ENCODE measurements around the gene TMEM11. TPM values are rescaled to one million over a fixed set of nuclear protein-coding genes. Genes with fewer than 3 reads are reported as not detected.

TMEM11 gene
- total RNA-seq, 1 experiment from 2014 or later = 23.4 TPM

DNA sequence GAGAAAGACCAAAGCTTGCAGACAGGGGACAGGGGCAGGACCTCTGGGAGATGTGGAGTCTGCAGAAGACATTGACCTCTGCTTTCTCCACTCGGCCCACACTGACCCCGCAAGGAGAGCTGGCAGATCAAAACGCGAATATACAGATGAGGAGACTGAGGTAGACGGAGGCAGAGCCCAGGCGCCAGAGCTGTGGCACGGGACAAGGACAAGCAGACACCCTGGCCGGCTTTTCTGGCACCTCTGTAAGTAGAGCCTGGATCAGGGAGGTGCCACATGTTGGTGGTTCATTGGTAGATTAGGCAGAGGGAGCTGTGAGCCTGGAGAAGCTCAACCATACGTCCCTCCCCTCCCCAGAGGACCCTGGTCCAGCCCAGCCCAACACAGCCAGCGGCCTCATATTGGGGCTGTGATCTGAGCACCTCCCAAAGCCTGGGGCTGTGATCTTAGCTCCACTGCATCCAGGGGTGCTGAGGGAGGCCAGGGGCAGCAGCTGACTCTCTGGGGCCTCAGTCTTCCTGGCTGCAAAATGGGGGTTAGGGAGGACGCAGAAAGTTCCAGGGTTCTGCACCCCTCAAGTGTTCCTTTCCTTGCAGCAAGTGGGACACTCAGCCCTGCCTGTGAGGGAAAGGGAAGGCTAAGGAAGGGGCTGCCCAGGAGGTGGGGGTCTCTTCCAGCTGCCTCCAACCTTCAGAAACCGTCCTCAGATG is 35.3 kb upstream of the TMEM11 start:
- ChIA-PET CTCF (no interaction called here), POLR2A (interaction anchor here (0.6 kb wide), 1 partner anchor 45 kb away, joined by 9 read pairs; no protein-coding TSS in a partner anchor)
- no TSS peak for BruUV-seq (replicated peaks)
- Histone ChIP-seq H3K27me3 (ENCODE audit: control insufficient read depth, insufficient read depth, low read length) (no peaks in the 10 kb centered on the region), H3K36me3 (ENCODE audit: control insufficient read depth, insufficient read depth, low read length) (no peaks in the 10 kb centered on the region), H3K4me3 (ENCODE audit: low read depth in 2 of 2, low read length in 2 of 2) (no peak overlapping the region), H3K27ac (ENCODE audit: low read length) (no peak overlapping the region), H3K4me1 (ENCODE audit: control insufficient read depth, insufficient read depth, low read length) (no peaks in the 10 kb centered on the region), H3K9me3 (ENCODE audit: control insufficient read depth, insufficient read depth, low read depth, low read length) (no peaks in the 10 kb centered on the region)
- in situ Hi-C loops (cut with HindIII; ENCODE audit: low pct_unique_long_range_greater_than_20kb, low sequenced_read_pairs) (no loop called here), intact Hi-C loops (cut with micrococcal nuclease; ENCODE audit: unreplicated experiment) (no loop called here)
- no peak for ATAC-seq
- TF ChIP-seq, protein P1, sequence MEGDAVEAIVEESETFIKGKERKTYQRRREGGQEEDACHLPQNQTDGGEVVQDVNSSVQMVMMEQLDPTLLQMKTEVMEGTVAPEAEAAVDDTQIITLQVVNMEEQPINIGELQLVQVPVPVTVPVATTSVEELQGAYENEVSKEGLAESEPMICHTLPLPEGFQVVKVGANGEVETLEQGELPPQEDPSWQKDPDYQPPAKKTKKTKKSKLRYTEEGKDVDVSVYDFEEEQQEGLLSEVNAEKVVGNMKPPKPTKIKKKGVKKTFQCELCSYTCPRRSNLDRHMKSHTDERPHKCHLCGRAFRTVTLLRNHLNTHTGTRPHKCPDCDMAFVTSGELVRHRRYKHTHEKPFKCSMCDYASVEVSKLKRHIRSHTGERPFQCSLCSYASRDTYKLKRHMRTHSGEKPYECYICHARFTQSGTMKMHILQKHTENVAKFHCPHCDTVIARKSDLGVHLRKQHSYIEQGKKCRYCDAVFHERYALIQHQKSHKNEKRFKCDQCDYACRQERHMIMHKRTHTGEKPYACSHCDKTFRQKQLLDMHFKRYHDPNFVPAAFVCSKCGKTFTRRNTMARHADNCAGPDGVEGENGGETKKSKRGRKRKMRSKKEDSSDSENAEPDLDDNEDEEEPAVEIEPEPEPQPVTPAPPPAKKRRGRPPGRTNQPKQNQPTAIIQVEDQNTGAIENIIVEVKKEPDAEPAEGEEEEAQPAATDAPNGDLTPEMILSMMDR (IDR thresholded peaks at IDR 0.05) = no peak
- TF ChIP-seq SIN3A (IDR thresholded peaks at IDR 0.05; ENCODE audit: borderline replicate concordance, insufficient read depth, low read depth, low read length) (no peak), TCF7L2 (IDR thresholded peaks at IDR 0.05; ENCODE audit: low read depth, low read length) (no peak), POLR2AphosphoS5 (IDR thresholded peaks at IDR 0.05; ENCODE audit: low read depth, low read length) (no peak)
- TF ChIP-seq, protein P2, sequence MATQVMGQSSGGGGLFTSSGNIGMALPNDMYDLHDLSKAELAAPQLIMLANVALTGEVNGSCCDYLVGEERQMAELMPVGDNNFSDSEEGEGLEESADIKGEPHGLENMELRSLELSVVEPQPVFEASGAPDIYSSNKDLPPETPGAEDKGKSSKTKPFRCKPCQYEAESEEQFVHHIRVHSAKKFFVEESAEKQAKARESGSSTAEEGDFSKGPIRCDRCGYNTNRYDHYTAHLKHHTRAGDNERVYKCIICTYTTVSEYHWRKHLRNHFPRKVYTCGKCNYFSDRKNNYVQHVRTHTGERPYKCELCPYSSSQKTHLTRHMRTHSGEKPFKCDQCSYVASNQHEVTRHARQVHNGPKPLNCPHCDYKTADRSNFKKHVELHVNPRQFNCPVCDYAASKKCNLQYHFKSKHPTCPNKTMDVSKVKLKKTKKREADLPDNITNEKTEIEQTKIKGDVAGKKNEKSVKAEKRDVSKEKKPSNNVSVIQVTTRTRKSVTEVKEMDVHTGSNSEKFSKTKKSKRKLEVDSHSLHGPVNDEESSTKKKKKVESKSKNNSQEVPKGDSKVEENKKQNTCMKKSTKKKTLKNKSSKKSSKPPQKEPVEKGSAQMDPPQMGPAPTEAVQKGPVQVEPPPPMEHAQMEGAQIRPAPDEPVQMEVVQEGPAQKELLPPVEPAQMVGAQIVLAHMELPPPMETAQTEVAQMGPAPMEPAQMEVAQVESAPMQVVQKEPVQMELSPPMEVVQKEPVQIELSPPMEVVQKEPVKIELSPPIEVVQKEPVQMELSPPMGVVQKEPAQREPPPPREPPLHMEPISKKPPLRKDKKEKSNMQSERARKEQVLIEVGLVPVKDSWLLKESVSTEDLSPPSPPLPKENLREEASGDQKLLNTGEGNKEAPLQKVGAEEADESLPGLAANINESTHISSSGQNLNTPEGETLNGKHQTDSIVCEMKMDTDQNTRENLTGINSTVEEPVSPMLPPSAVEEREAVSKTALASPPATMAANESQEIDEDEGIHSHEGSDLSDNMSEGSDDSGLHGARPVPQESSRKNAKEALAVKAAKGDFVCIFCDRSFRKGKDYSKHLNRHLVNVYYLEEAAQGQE (IDR thresholded peaks at IDR 0.05; ENCODE audit: insufficient read depth in 1 of 2, low read depth in 2 of 2, low read length in 1 of 2) = no peak
- DNase-seq (ENCODE audit: low read depth, low spot score) = no peak

DNA sequence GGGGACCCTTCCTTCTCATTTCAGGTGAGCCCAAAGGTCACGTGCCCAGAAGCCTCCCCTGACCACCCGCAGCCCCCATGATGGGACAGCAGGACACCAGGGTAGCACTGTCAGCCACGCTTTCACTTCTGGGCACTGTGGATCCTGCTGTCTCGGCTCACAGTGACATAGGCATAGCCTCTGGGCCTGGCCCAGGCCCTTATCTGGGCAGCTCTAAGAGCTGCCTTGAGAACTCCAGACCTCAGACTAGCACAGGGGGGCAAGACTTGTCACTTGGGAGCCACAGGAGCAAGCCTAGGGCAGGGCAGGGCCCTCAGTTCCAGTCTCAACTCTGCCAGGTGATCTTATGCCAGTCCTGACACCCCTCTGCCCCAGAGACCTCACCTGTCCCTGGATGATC is 34.5 kb upstream of the TMEM11 start:
- Histone ChIP-seq H3K4me3 (ENCODE audit: low read depth in 2 of 2, low read length in 2 of 2) (no peak overlapping the region), H3K27me3 (ENCODE audit: control insufficient read depth, insufficient read depth, low read length) (no peaks in the 10 kb centered on the region), H3K36me3 (ENCODE audit: control insufficient read depth, insufficient read depth, low read length) (no peaks in the 10 kb centered on the region), H3K9me3 (ENCODE audit: control insufficient read depth, insufficient read depth, low read depth, low read length) (no peaks in the 10 kb centered on the region), H3K27ac (ENCODE audit: low read length) (no peak overlapping the region), H3K4me1 (ENCODE audit: control insufficient read depth, insufficient read depth, low read length) (no peaks in the 10 kb centered on the region)
- DNase-seq (ENCODE audit: low read depth, low spot score) = no peak
- ChIA-PET CTCF (no interaction called here), POLR2A (no interaction called here)
- no TSS peak for BruUV-seq (replicated peaks)
- no peak for ATAC-seq
- in situ Hi-C loops (cut with HindIII; ENCODE audit: low pct_unique_long_range_greater_than_20kb, low sequenced_read_pairs) = no loop called here
- intact Hi-C loops (cut with micrococcal nuclease; ENCODE audit: unreplicated experiment) = no loop called here
- no peak for TF ChIP-seq SIN3A (IDR thresholded peaks at IDR 0.05; ENCODE audit: borderline replicate concordance, insufficient read depth, low read depth, low read length)
- TF ChIP-seq POLR2AphosphoS5 (IDR thresholded peaks at IDR 0.05; ENCODE audit: low read depth, low read length) = no peak
- TF ChIP-seq, protein P2 (IDR thresholded peaks at IDR 0.05; ENCODE audit: insufficient read depth in 1 of 2, low read depth in 2 of 2, low read length in 1 of 2) = no peak
- TF ChIP-seq, protein P1 (IDR thresholded peaks at IDR 0.05) = no peak
- TF ChIP-seq TCF7L2 (IDR thresholded peaks at IDR 0.05; ENCODE audit: low read depth, low read length) = no peak
